Measurements from ENCODE around the gene WDR88.

- TF ChIP-seq CTCF (IDR thresholded peaks at IDR 0.05) (no peak), POLR2A (IDR thresholded peaks at IDR 0.05) (no peak)
Measured at GRCh38 chr19:33157906-33158305, 26.0 kb downstream of the WDR88 start.
